B cell (primary cell): ENCODE data around the gene DOCK1. TPM values are rescaled to one million over a fixed set of nuclear protein-coding genes. Genes with fewer than 3 reads are reported as not detected.
"Not testable (repeated sequence)": the region's sequence is repeated elsewhere in the genome, so short reads cannot be mapped to it uniquely, and the experiment has no call there.

Source experiments
- ATAC-seq: fragments of 200-7000 bp; cut with Tn5 transposase; one replicate; pipeline ENCODE4 v1.10.0; 2021; ENCODE audit warnings: low read depth, mild to moderate bottlenecking, moderate number of reproducible peaks, moderate library complexity
- CTCF ChIA-PET: fragments of 350-600 bp; sonication (Branson Sonifier 250); formaldehyde crosslinking; loops from one replicate; lab custom pipeline; 2021; ENCODE audit warnings: antibody characterized with exemption, inconsistent platforms; lab: Charles Lee
- POLR2A ChIA-PET: fragments of 350-600 bp; sonication (Branson Sonifier 250); formaldehyde crosslinking; loops from one replicate; lab custom pipeline; 2021; ENCODE audit warnings: antibody characterized with exemption; lab: Charles Lee
- DNase-seq: peaks from one replicate; pipeline ENCODE4 v3.0.0; 2013
- H2AFZ ChIP-seq: 2 replicates; pipeline ENCODE4 v1.6.1; 2012; ENCODE audit warnings: mild to moderate bottlenecking, low read depth, low read length; ENCODE audit not compliant: insufficient read depth, poor library complexity, severe bottlenecking
- H3K27ac ChIP-seq, 2 donors: 1 replicate in 1 of 2; 2 replicates in 1 of 2; pipeline ENCODE4 v1.5.1; 2012 to 2013; ENCODE audit warnings: low read length in 2 of 2, mild to moderate bottlenecking in 2 of 2, moderate library complexity in 1 of 2
- H3K27me3 ChIP-seq, 4 experiments: fragments of 200-600 bp in 1 of 4; sonication (generic) in 1 of 4; replicated peaks in 1 of 4; 1 replicate in 2 of 4; 2 replicates in 2 of 4; pipeline versions ENCODE4 v1.6.1 to v1.7.0; 2013 to 2016; ENCODE audit warnings: low read length in 3 of 4, mild to moderate bottlenecking in 2 of 4, mixed read lengths in 1 of 4, moderate library complexity in 1 of 4; ENCODE audit not compliant: insufficient read depth in 4 of 4, control insufficient read depth in 3 of 4; ENCODE audit errors: control extremely low read depth in 1 of 4
- H3K36me3 ChIP-seq, 2 experiments: replicated peaks in 1 of 2; 1 replicate in 1 of 2; 2 replicates in 1 of 2; pipeline versions ENCODE4 v1.6.1 to v1.7.1; 2013; ENCODE audit warnings: low read length in 1 of 2; ENCODE audit not compliant: insufficient read depth in 2 of 2, control insufficient read depth in 1 of 2; ENCODE audit errors: control extremely low read depth in 1 of 2, extremely low read depth in 1 of 2
- H3K4me1 ChIP-seq, 2 donors: fragments of 200-600 bp in 1 of 2; sonication (generic) in 1 of 2; 1 replicate in 1 of 2; 2 replicates in 1 of 2; pipeline versions ENCODE4 v1.5.1 to v1.6.1; 2013 to 2017; ENCODE audit warnings: low read length in 2 of 2; ENCODE audit not compliant: control insufficient read depth in 2 of 2, insufficient read depth in 2 of 2
- H3K4me2 ChIP-seq: replicated peaks from 2 replicates; pipeline ENCODE3; 2012; ENCODE audit warnings: mild to moderate bottlenecking, low read depth, low read length; ENCODE audit not compliant: poor library complexity, severe bottlenecking
- H3K4me3 ChIP-seq, 5 experiments: fragments of 200-600 bp in 1 of 5; sonication (generic) in 1 of 5; 1 replicate in 3 of 5; 2 replicates in 2 of 5; pipeline versions ENCODE4 v1.5.1 to v1.7.0; 2011 to 2016; ENCODE audit warnings: low read length in 4 of 5, mild to moderate bottlenecking in 4 of 5, low read depth in 2 of 5, control low read depth in 1 of 5, moderate library complexity in 1 of 5; ENCODE audit not compliant: insufficient read depth in 1 of 5; ENCODE audit errors: control extremely low read depth in 1 of 5, extremely low read depth in 1 of 5
- H3K79me2 ChIP-seq: fragments of 200-600 bp; sonication (generic); one replicate; pipeline ENCODE4 v1.6.0; 2016; ENCODE audit warnings: low read length; ENCODE audit not compliant: control insufficient read depth, insufficient read depth
- H3K9ac ChIP-seq: fragments of 200-600 bp; sonication (generic); 2 replicates; pipeline ENCODE4 v1.6.1; 2017; ENCODE audit warnings: mild to moderate bottlenecking, low read length, moderate library complexity
- H3K9me3 ChIP-seq, 3 donors: one replicate each; pipeline versions ENCODE4 v1.6.1 to v1.7.1; 2013; ENCODE audit warnings: low read length in 2 of 3; ENCODE audit not compliant: control insufficient read depth in 2 of 3, insufficient read depth in 1 of 3; ENCODE audit errors: control extremely low read depth in 1 of 3
- H4K20me1 ChIP-seq: 2 replicates; pipeline ENCODE4 v1.6.0; 2012; ENCODE audit warnings: mild to moderate bottlenecking, low read length; ENCODE audit not compliant: insufficient read depth, control insufficient read depth, poor library complexity, severe bottlenecking
- H3K27ac Mint-ChIP-seq: one replicate; pipeline ENCODE4 v1.8.0; 2021; ENCODE audit warnings: mixed read lengths
- H3K27me3 Mint-ChIP-seq: one replicate; pipeline ENCODE4 v1.8.0; 2021; ENCODE audit warnings: mixed read lengths
- H3K4me1 Mint-ChIP-seq: one replicate; pipeline ENCODE4 v1.8.0; 2021; ENCODE audit warnings: mixed read lengths
- H3K4me3 Mint-ChIP-seq: one replicate; pipeline ENCODE4 v1.8.0; 2021; ENCODE audit warnings: mixed read lengths
- H3K9me3 Mint-ChIP-seq: one replicate; pipeline ENCODE4 v1.8.0; 2022; ENCODE audit warnings: mixed read lengths; ENCODE audit not compliant: insufficient read depth
- CTCF ChIP-seq: fragments of 200-600 bp; IDR thresholded peaks from one replicate; pipeline ENCODE4 v1.8.0; 2022; ENCODE audit warnings: antibody characterized with exemption, mild to moderate bottlenecking
- EZH2 ChIP-seq: IDR thresholded peaks from 2 replicates; pipeline ENCODE4 v1.6.1; 2012; ENCODE audit warnings: borderline replicate concordance, low read depth, mild to moderate bottlenecking, moderate library complexity, low read length; ENCODE audit not compliant: insufficient read depth, poor library complexity, severe bottlenecking
- WGBS: methylation state at CpG from one replicate; pipeline ENCODE4 v1.1.5; 2013; ENCODE audit warnings: missing lambda C conversion rate; ENCODE audit not compliant: insufficient coverage; 5-methylcytosine and 5-hydroxymethylcytosine counted together
- intact Hi-C: fragments of 100-400 bp; cut with micrococcal nuclease; formaldehyde crosslinking; loops from one replicate; pipeline ENCODE4 v1.10.0; 2022
- polyA plus RNA-seq: library from polyadenylated mRNA; depleted of rRNA; stranded (reverse); fragments of >200 nt; gene quantifications from 2 replicates; pipeline ENCODE4 v1.2.3, GENCODE V29; 2012
- total RNA-seq, 2 donors: library from RNA; stranded (reverse); fragments of 120-200 nt in 1 of 2; gene quantifications; 1 replicate in 1 of 2; 2 replicates in 1 of 2; pipeline versions ENCODE4 v1.2.3 to v1.2.4, GENCODE V29; 2013 to 2022

The DOCK1 gene
- total and polyA plus RNA-seq, 2 donors (not counting 1 experiment from before 2014, with no cell fraction given): not detected

DNA sequence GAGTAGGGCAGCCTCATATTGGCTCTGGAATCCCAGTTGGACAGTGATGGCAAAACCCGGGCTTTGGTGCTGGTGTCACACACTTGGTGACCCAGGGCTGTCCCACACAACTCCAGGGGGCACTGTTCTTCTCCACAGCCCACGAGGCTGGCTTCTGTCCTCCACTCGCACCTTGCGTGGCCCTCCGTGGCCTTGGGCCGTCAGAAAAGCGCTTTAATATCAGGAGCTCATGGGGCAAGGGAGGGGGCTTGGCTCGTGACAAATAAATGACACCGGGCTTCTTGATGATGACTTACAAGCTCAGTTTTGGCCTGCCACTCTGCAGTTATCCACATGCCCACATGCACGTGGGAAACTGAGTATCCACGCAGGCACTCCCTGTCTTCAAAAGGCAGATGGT, 8.1 kb downstream of the DOCK1 start:
- Mint-ChIP-seq H3K4me3 (no peak overlapping the region), H3K9me3 (peaks cover 3% of the 10 kb centered on the region), H3K27ac (no peak overlapping the region), H3K4me1 (no peaks in the 10 kb centered on the region), H3K27me3 (no peaks in the 10 kb centered on the region)
- Histone ChIP-seq H3K36me3 (no peaks in the 10 kb centered on the region), H3K4me3 (no peak overlapping the region), H3K9me3 (peaks cover 0 to 30% (median 0%) of the 10 kb centered on the region in 3 donors), H3K4me2 (no peak overlapping the region), H3K27ac (no peak overlapping the region), H3K79me2 (no peaks in the 10 kb centered on the region), H3K9ac (no peak overlapping the region), H2AFZ (no peak overlapping the region), H3K27me3 (no peaks in the 10 kb centered on the region), H4K20me1 (no peaks in the 10 kb centered on the region), H3K4me1 (no peaks in the 10 kb centered on the region)
- intact Hi-C loops: no loop called here
- POLR2A ChIA-PET: no interaction called here
- 92% methylated on average over 11 of the region's 11 CpGs for WGBS
- ATAC-seq (no peak), DNase-seq (no peak)
- CTCF ChIA-PET: no interaction called here
- TF ChIP-seq EZH2: no peak
- no peak for TF ChIP-seq CTCF

DNA sequence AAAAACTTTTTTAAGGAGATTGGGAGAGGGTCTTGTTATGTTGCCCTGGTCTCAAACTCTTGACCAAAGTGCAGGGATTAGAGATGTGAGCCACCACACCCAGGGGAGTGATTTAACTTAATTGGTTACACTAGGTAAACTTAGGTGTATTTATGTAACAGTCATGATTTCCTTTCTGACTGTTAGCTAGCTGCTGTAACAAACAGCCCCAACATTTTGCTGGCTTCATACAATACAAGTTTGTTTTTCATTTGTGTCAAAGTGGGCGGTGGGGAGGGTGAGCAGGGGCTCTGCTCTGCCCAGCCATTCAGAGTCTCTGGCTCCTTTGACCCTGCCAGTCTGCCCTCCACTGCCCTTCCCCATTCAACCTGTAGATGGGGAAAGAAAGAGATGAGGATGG, 9.3 kb downstream of the DOCK1 start:
- intact Hi-C loops: no loop called here
- no peaks in the 10 kb centered on the region for H3K27me3 Mint-ChIP-seq
- H3K79me2 ChIP-seq: no peaks in the 10 kb centered on the region
- POLR2A ChIA-PET: no interaction called here
- DNase-seq (no peak), ATAC-seq (no peak)
- no peaks in the 10 kb centered on the region for H4K20me1 ChIP-seq
- no peak overlapping the region for H3K9ac ChIP-seq
- no peak overlapping the region for H3K27ac ChIP-seq
- H3K4me3 Mint-ChIP-seq: no peak overlapping the region
- TF ChIP-seq EZH2: no peak
- no peak for TF ChIP-seq CTCF
- H3K27me3 ChIP-seq: no peaks in the 10 kb centered on the region
- no peaks in the 10 kb centered on the region for H3K4me1 ChIP-seq
- CTCF ChIA-PET: no interaction called here
- no peak overlapping the region for H3K27ac Mint-ChIP-seq
- no CpG with 5 or more reads among the region's 1 CpG for WGBS
- H3K9me3 Mint-ChIP-seq: peaks cover 3% of the 10 kb centered on the region
- H3K4me2 ChIP-seq: no peak overlapping the region
- no peaks in the 10 kb centered on the region for H3K36me3 ChIP-seq
- H3K9me3 ChIP-seq: peaks cover 0 to 30% (median 0%) of the 10 kb centered on the region in 3 donors
- H2AFZ ChIP-seq: no peak overlapping the region
- H3K4me1 Mint-ChIP-seq: no peaks in the 10 kb centered on the region
- H3K4me3 ChIP-seq: no peak overlapping the region

DNA sequence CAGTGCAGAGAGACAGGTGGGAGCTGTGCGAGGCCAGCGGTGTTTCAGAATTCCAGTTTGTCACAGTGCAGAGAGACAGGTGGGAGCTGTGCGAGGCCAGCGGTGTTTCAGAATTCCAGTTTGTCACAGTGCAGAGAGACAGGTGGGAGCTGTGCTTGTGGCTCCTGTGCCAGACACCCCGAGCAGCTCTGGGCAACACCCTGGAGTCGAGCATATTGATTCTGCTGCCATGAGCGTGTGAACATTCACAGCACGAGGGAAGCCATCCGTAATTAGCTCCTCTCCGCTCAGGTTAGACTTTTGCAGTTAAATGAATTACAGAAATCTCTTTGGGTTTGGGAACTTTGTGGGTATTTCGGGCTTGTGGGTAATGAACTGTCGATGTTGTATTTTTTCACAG, 11.7 kb downstream of the DOCK1 start:
- H4K20me1 ChIP-seq, H3K27me3 Mint-ChIP-seq, H3K4me3 ChIP-seq, intact Hi-C loops, H3K36me3 ChIP-seq, POLR2A ChIA-PET, H3K9me3 Mint-ChIP-seq, H3K4me2 ChIP-seq, H3K4me1 ChIP-seq, H2AFZ ChIP-seq, H3K4me1 Mint-ChIP-seq, ATAC-seq, H3K9ac ChIP-seq, H3K27ac Mint-ChIP-seq, H3K27ac ChIP-seq, H3K4me3 Mint-ChIP-seq, DNase-seq, H3K79me2 ChIP-seq, H3K27me3 ChIP-seq: not testable (repeated sequence)
- WGBS: 78% methylated on average over 4 of the region's 12 CpGs
- peaks cover 0 to 34% (median 0%) of the 10 kb centered on the region in 3 donors for H3K9me3 ChIP-seq
- CTCF ChIA-PET: interaction anchor here (0.6 to 0.7 kb wide), 2 partner anchors 9 to 454 kb away, joined by 3 to 4 read pairs; no protein-coding TSS in a partner anchor
